Midbrain (tissue), 1 donor: ENCODE data around the gene FBXL5.

Experiments
- DNase-seq: peaks from one replicate; lab custom pipeline; 2025; lab: John Stamatoyannopoulos, UW

FBXL5 gene

GRCh38 chr4:15676039-15676438, 20.9 kb upstream of the FBXL5 start:
- DNase-seq: no peak

GRCh38 chr4:15675356-15675755, 20.2 kb upstream of the FBXL5 start:
- DNase-seq: no peak

- DNase-seq: no peak
These were observed 19.8 kb upstream of the FBXL5 start for GRCh38 chr4:15674926-15675325.

GRCh38 chr4:15674046-15674445, 18.9 kb upstream of the FBXL5 start:
- no peak for DNase-seq

GRCh38 chr4:15673337-15673736, 18.2 kb upstream of the FBXL5 start:
- DNase-seq: no peak

GRCh38 chr4:15672101-15672500, 16.9 kb upstream of the FBXL5 start:
- no peak for DNase-seq

- no peak for DNase-seq
These were observed 15.4 kb upstream of the FBXL5 start for GRCh38 chr4:15670576-15670975.

- no peak for DNase-seq
These were observed 13.6 kb upstream of the FBXL5 start for GRCh38 chr4:15668566-15669435.

GRCh38 chr4:15667006-15667405, 11.8 kb upstream of the FBXL5 start:
- DNase-seq: no peak

GRCh38 chr4:15665753-15666365, 10.7 kb upstream of the FBXL5 start:
- no peak for DNase-seq

- no peak for DNase-seq
These were observed 4.8 kb upstream of the FBXL5 start for GRCh38 chr4:15659768-15660570.

GRCh38 chr4:15658781-15659180, 3.6 kb upstream of the FBXL5 start:
- DNase-seq: no peak

- DNase-seq: no peak
These were observed 3.1 kb upstream of the FBXL5 start for GRCh38 chr4:15658136-15658770.

- DNase-seq: no peak
These were observed 2.2 kb upstream of the FBXL5 start for GRCh38 chr4:15657366-15657765.

GRCh38 chr4:15656038-15656470, 897 bp upstream of the FBXL5 start:
- DNase-seq: no peak

GRCh38 chr4:15654593-15655222, 449 bp downstream of the FBXL5 start:
- DNase-seq: peak; percentile 56

GRCh38 chr4:15653864-15654592, 1.1 kb downstream of the FBXL5 start:
- peak; percentile 65 for DNase-seq

GRCh38 chr4:15653420-15653819, 1.7 kb downstream of the FBXL5 start:
- no peak for DNase-seq

GRCh38 chr4:15652841-15653240, 2.3 kb downstream of the FBXL5 start:
- no peak for DNase-seq

GRCh38 chr4:15652191-15652590, 3.0 kb downstream of the FBXL5 start:
- DNase-seq: no peak

- DNase-seq: no peak
These were observed 3.5 kb downstream of the FBXL5 start for GRCh38 chr4:15651676-15652075.
